Mesodermal cell (in vitro differentiated cells): ENCODE measurements around the gene CTRB1.

Experiments used
- H3K27ac ChIP-seq: 2 replicates; pipeline ENCODE4 v1.7.0; 2013; ENCODE audit warnings: mild to moderate bottlenecking, low read depth, low read length, moderate library complexity; ENCODE audit not compliant: severe bottlenecking
- H3K36me3 ChIP-seq: 2 replicates; pipeline ENCODE4 v1.7.1; 2013; ENCODE audit warnings: mild to moderate bottlenecking, low read length, moderate library complexity; ENCODE audit not compliant: control insufficient read depth, insufficient read depth
- H3K4me1 ChIP-seq: one replicate; pipeline ENCODE4 v1.7.1; 2013; ENCODE audit warnings: mild to moderate bottlenecking, low read length; ENCODE audit not compliant: insufficient read depth, control insufficient read depth, poor library complexity, severe bottlenecking
- H3K4me3 ChIP-seq: 2 replicates; pipeline ENCODE4 v1.7.0; 2013; ENCODE audit warnings: low read length, control low read depth, mild to moderate bottlenecking; ENCODE audit not compliant: insufficient read depth, poor library complexity, severe bottlenecking; ENCODE audit errors: extremely low read depth
- H3K9me3 ChIP-seq: 2 replicates; pipeline ENCODE4 v1.7.1; 2013; ENCODE audit warnings: mild to moderate bottlenecking, low read length, moderate library complexity; ENCODE audit not compliant: control insufficient read depth
- WGBS, 2 experiments: methylation state at CpG; one replicate each; pipeline ENCODE4 v1.1.5; 2013; ENCODE audit warnings: missing lambda C conversion rate in 2 of 2; ENCODE audit not compliant: insufficient coverage in 2 of 2; 5-methylcytosine and 5-hydroxymethylcytosine counted together

The CTRB1 gene

DNA sequence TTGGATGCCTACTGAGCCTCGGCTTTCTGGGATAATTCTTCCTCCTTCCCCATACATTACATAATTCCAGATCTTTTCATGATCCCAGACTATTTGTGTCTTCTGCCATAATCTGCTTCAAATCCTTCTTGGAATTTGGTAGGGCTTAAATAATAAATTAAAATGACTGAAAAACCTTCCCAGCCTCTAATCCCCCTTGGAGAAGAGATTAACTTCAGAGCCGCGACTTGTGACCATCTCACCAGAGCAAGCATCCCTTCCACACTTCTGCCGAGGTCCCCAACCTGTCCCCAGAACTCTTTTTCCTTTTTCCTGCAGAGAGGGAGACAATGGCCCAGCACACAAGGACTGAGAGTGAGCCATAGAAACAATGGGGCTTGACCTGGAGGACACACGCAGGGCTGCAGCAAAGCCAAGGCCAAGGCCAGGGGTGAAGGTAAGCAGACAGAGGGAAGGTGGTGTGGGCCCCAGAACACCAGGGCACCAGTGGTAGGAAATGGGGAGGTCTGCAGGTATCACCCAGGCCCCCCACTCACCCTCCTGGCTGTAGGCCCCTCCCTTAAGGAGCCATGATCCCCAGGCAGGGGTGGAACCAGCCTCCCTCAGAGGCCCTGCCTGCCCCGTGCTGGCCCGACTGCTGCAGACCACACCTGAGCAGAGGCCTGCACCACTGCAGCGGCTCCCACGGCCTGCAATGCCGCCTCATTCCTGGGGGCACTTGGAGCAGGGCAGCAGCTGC lies 42.2 kb downstream of the CTRB1 start:
- Histone ChIP-seq H3K4me3 (no peak overlapping the region), H3K9me3 (no peaks in the 10 kb centered on the region), H3K27ac (no peak overlapping the region), H3K36me3 (peaks cover 47% of the 10 kb centered on the region), H3K4me1 (peaks cover 66% of the 10 kb centered on the region)
- 95 to 96% methylated on average over 5 to 9 of the region's 10 CpGs for WGBS, 2 experiments

DNA sequence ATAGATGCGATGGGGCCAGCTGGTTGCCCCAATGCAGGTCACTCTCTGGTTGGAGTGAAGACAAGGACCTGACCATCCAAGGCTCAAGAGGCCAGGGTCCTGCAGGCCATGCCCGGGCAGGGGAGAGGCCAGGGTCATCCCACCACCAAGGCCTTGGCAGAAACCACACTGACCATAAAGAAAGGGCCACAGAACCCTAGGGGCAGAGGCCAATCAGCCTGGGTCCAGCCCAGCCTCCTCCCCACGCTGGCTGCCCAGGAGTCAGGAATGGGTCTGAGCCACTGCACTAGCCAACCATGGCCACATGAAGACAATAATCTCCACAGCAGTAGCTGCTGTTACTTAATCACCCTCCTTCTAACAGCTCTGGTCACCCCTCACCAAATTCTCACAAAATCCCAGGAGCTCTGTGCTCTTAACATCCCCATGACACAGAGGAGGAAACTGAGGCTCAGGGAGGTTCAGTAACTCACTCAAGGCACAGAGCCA lies 42.8 kb downstream of the CTRB1 start:
- Histone ChIP-seq H3K27ac (no peak overlapping the region), H3K9me3 (no peaks in the 10 kb centered on the region), H3K4me1 (peaks cover 64% of the 10 kb centered on the region), H3K4me3 (no peak overlapping the region), H3K36me3 (peaks cover 47% of the 10 kb centered on the region)
- WGBS, 2 experiments = 96 to 100% methylated on average over 2 to 3 of the region's 3 CpGs

DNA sequence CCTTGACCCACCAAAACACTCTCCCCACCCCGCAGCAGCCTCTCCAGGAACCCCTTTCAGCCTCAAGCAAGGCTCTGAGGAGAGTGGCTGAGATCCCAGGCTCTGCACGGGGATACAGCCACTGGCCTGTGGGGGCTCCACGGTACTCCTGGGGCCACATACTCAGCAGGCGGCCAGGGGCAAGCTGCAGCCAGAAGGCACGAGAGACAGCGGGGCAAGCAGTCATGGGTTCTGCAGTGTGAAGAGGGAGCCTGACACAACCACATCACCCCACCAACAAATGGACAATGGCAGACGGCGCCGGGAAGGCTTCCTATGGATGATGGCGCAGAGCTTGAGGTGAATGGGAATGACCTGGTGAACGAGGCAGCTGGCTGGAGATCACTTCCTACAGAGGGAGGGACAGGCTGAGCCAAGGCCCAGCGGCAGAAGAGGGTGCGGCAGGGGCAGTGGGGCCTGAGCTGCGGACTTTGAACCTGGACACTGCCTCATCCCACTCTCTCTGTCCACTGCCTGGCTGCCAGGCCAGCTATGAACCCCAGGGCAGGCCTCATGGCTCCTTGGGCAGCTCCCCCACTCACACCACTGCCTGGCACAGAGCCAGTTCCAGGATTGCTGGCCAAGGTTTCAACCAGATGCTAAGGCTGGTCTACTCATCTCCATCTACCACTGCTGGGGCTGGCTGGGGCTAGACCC lies 43.5 kb downstream of the CTRB1 start:
- peaks cover 47% of the 10 kb centered on the region for H3K36me3 ChIP-seq
- 89 to 96% methylated on average over 9 to 11 of the region's 14 CpGs for WGBS, 2 experiments
- peaks cover 59% of the 10 kb centered on the region for H3K4me1 ChIP-seq
- no peaks in the 10 kb centered on the region for H3K9me3 ChIP-seq
- no peak overlapping the region for H3K4me3 ChIP-seq
- H3K27ac ChIP-seq = no peak overlapping the region

DNA sequence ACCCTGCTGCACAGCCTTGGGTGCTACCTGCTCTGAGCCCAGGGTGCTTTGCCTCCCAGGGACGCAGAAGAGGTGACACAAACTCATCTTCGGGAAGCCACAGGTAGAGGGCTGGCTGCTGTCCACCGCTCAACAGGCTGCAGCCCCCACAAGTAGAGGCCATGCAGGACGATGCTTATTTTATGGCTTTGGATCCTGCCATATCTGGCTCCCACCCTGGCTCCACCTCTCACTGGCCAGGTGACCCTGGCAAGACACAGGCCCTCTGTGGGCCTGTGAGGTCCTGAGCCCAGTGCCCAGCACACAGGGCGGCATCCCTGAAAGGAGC lies 44.0 kb downstream of the CTRB1 start:
- H3K9me3 ChIP-seq = no peaks in the 10 kb centered on the region
- peaks cover 57% of the 10 kb centered on the region for H3K4me1 ChIP-seq
- peak overlapping the region; percentile 9 for H3K4me3 ChIP-seq
- WGBS, 2 experiments = 85 to 90% methylated on average over 5 of the region's 5 CpGs
- H3K27ac ChIP-seq = no peak overlapping the region
- peaks cover 47% of the 10 kb centered on the region for H3K36me3 ChIP-seq

DNA sequence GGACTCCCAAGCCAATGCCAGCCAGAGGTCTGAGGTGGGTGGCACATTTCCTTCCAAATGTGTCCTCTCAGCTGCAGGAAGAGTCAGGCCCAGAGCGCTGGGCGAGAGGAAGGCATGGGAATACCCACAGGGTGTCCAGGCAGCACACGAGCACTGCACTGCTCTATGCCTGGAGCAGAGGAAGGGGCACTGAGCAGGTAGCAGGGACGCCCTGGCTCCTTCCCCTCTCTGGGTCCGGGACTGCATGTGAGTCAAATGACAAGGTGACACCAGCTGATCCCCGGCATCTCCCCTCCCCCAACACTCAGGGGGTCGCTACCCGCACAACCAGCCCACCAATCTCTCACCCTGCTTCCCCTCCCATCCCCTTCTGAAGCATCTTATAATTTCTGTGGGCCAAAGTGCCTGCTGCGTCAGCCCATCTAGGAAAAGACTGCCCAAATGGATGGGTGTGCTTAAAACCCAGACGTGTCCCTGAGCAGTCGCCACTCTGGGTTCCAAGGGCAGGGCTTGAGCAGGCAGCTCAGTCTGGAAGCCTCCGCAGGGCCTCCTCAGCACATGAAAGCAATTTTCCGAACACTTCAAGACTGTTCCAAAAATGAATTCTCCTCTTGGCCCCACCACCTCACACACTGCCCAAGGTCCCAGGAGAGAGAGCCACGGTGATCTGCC lies 44.6 kb downstream of the CTRB1 start:
- Histone ChIP-seq H3K9me3 (no peaks in the 10 kb centered on the region), H3K36me3 (peaks cover 47% of the 10 kb centered on the region), H3K4me1 (peaks cover 56% of the 10 kb centered on the region), H3K4me3 (peak overlapping the region; percentile 9), H3K27ac (no peak overlapping the region)
- WGBS, 2 experiments = 94 to 95% methylated on average over 10 to 14 of the region's 14 CpGs

DNA sequence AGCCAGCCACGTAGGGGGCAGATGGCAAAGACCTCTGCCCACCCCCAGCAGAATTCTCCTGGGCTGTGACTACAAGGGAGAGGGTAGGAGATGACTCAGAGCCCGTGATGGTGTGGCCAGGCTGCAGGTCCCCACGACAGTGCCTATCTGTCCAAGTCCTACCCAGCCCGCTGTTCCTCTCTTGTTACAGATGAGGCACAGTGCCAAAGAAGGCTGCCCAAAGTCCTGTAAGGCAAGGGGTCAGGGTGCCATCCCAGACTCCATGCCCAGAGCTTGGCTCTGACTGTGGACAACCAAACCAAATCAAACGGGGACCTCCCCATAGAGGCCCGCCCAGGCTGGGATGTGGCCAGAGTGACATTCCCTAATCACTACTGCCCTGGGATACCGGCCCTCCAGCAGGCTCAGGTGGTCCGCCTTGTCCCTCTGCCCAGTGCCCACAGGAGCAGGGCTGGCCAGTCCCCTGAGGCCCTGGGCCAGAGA lies 45.2 kb downstream of the CTRB1 start:
- Histone ChIP-seq H3K27ac (no peak overlapping the region), H3K36me3 (peaks cover 47% of the 10 kb centered on the region), H3K4me1 (peaks cover 53% of the 10 kb centered on the region), H3K9me3 (no peaks in the 10 kb centered on the region), H3K4me3 (peak overlapping the region; percentile 96)
- WGBS, 2 experiments = 82 to 92% methylated on average over 4 to 8 of the region's 8 CpGs

DNA sequence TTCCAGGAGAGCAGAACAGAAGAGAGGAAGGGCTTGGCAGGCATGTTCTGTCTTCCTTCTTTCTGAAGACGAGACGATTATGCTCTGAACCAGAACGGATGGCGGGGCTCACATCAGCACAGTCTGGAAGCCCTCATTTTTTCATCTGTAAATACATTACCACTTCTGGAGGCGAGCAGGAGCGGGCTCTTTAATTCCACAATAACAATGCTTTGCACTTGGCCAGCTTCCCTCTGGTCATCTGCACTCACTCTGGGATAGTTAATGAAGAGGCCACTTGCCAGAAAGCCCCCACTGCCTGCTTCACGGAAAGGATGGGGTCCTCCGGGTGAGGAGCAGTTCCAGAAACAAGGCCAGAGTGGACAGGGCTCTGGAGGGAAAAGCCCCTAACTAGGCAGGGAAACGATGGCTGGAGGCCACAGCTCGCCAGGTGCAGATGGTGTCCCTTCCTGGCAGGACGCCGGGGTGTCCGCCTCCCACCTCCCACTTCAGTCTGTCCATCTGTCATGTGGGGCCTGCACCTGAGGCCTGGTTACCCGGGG lies 45.7 kb downstream of the CTRB1 start:
- Histone ChIP-seq H3K4me1 (peaks cover 53% of the 10 kb centered on the region), H3K36me3 (peaks cover 47% of the 10 kb centered on the region), H3K27ac (no peak overlapping the region), H3K4me3 (peak overlapping the region; percentile 96), H3K9me3 (no peaks in the 10 kb centered on the region)
- WGBS, 2 experiments = 64 to 67% methylated on average over 5 to 14 of the region's 14 CpGs

DNA sequence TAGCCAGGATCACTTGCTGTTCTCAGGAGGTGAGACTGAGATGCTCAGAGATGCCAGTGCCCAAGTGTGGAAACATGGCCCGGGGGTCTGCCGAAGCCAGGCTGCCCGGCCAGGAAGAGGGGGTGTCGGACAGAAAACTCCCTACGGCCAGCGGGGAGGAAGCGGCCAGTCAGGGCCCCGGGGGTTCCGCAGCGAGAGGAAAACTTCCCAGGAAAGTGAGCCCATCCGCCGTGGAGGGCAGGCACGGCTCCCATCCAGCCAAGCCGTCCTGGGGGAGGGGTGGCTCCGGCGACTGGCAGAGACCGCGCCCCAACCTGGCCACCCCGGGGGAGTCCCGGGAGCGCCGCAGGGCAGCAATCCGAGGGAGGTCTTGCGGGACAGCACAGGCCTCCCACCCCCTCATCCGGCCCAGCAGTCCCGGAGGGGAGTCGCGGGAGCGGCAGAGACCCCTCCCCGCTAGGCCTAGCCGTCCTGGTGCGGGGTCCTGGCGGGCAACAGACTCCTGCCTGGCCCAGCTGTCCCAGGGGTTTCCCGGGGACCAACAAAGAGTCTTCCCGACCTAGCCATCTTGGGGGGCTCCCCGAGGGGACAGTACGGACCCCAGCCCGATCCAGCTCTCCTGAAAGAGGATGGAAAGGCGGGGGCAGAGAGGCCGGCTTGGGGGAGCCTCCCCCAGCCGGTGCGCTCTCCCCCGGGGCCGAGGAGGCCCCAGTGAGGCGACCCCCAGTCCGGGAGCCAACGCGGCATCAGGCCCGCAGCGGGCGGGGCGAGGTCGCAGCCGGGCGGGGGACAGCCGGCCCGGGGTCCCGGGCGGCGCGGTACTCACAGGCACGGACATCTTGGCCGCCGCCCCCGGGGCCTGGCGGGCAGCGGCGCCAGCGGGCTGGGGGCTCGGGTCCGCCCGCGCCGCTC lies 46.5 kb downstream of the CTRB1 start:
- WGBS, 2 experiments = 1 to 2% methylated on average over 42 to 63 of the region's 74 CpGs
- peaks cover 53% of the 10 kb centered on the region for H3K4me1 ChIP-seq
- peak overlapping the region; percentile 96 for H3K4me3 ChIP-seq
- H3K36me3 ChIP-seq = peaks cover 42% of the 10 kb centered on the region
- no peaks in the 10 kb centered on the region for H3K9me3 ChIP-seq
- H3K27ac ChIP-seq = peak overlapping the region; percentile 73

DNA sequence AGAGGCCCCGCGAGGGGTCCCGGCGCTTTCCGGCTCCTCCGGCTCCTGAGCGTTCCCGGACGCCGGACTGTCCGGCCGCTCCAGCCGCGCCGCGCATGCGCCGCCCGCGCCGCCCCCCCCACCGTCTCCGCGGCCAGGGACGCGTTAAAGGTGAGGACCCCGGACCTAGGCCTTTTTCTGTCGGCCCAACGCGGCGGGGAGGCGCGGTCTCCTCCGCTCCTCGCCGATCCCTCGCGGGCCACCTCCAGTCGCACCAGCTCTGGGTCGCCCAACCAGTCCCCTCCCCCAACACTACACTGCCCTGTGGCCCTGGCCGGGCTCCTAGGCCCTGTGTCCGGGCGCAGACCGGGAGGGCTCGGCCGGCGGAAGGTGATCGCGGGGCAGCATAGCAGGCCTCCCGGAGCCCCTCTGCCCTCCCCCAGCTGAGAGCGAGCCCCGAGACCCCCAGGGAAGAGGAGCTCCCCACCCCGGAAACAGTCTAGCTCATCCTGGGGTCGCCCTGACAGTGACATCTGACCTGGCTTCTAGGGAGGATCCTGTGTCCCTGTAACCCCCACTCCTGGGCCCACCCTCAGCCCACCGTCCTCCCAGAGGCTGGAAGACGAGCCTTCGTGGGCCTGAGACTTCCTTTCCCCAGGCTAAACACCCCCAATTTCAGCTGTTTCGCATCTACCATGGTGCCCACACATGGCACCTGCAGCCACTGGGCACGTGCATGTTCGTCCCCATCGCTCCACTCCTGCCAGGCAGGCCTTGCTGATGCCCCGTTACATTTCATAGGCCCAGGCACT lies 47.3 kb downstream of the CTRB1 start:
- no peaks in the 10 kb centered on the region for H3K9me3 ChIP-seq
- H3K4me3 ChIP-seq = peak overlapping the region; percentile 96
- 14% methylated on average over 49 to 60 of the region's 62 CpGs for WGBS, 2 experiments
- peaks cover 49% of the 10 kb centered on the region for H3K4me1 ChIP-seq
- peak overlapping the region; percentile 53 for H3K27ac ChIP-seq
- peaks cover 35% of the 10 kb centered on the region for H3K36me3 ChIP-seq
